Measurements from ENCODE around the gene SPDEF.

SPDEF gene

GRCh38 chr6:34526241-34526972, 29.7 kb downstream of the SPDEF start:
- no peak for DNase-seq

DNA sequence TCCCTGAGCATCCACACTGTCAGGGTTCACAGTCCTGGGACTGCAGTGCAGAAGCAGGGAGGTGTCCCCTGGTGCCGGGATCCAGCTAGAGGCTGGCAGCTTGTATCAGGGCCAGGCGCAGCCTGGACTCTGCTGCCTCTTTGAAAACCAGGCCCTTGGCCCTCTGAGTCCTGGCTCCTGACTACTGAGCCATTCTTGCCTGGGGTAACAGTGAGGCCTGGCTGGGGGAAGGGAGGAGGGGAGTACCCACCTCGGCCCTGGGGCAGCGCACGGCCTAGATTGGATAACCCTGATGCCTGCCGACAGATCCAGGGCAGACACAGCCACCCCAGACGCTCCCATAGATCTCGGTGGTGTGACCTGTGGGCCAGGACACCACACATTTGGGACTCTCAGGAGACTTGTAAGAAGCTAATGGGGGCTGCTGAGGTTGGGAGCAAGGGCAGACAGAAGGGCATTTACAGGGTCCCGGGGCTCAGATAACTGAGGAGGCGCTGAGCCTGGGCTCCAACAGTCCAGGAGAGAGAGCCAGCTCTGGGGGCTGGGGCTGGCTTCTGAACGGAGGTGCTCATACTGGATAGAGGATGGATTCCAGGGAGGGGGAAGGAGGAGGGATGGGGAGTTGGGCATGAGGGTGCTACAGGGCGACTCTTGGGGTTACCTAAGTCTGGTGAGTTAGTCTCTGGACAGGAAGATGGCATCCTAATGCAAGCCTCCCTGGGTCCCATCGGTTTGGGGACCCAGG, 30.5 kb downstream of the SPDEF start:
- no peak for DNase-seq

DNA sequence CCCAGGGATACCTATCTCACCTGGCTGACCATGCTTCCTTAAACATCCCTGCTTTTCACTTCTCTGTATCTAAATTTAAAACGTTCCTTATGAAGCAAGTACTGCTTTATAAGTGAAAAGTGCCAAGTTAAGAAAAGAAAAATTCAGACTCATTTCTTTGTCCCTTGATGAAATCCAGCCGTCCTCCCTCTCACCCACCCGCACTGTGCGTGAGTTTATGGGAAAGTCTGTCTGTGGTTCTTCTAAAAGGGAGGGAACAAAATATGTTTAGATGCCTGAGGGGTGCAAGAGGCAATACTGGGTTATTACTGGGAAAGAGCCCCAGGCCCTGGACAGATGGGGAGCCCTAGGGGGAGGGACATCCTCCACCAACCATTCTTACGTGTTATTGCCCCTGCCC, 31.2 kb downstream of the SPDEF start:
- no peak for DNase-seq

DNA sequence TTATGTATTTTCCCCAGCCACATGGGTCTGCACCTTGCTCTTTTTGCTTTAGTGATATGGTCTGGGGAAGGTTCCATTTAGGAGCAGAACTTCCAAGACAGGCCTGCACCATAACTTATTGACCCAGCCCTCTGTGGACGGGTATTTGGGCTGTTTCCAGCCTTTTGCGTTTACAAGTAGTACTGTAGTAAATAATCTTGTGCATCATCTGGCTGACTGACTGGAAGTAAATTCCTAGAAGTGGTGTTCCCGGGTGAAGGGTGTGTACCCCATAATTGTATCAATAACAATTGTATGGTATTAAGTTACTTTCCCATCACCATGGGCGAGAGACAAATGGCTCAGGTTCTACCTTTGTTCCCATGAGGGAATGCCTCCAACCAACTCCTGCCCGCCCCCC, 31.6 kb downstream of the SPDEF start:
- no peak for DNase-seq

- DNase-seq, result no peak
Observed at GRCh38 chr6:34523441-34524206, 32.5 kb downstream of the SPDEF start.

GRCh38 chr6:34522761-34523160, 33.4 kb downstream of the SPDEF start:
- no peak for DNase-seq

- no peak for DNase-seq
Observed at GRCh38 chr6:34521463-34522285, 34.5 kb downstream of the SPDEF start.

- DNase-seq, result no peak
Observed at GRCh38 chr6:34520645-34521462, 35.3 kb downstream of the SPDEF start.

DNA sequence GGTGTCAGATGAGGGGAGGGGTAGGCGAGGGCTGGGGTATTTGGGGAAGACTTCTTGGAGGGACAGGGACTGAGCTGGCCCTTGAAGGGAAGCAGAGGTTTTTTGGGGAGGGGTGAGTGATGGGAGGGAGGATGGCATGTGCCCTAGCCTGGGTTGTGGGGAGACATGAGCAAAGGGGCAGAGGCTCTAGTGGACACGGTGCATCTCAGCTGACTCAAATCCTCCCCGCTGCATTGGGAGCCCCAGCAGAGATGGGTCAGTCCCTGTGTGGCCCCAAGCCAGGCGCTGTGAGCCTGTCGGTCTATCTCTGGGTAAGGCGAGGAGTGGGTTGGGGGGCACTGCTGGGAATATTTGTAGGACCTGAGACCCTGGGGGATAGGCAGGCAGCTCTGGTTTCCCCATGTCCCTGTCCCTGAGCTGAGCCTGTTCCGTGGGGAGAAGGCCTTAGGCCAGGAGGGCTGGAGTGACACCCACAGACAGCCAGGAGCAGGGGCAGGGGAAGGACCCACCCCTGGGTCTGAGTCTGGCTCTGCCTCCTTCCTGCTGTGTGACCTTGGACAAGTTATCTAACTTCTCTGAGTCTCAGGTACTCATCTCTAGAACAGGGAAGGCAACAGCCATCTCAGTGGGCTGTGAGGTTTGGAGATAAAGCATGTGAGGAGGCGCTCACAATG, 36.0 kb downstream of the SPDEF start:
- DNase-seq, result no peak

GRCh38 chr6:34518669-34519365, 37.3 kb downstream of the SPDEF start:
- no peak for DNase-seq

- DNase-seq, result no peak
Observed at GRCh38 chr6:34517966-34518365, 38.2 kb downstream of the SPDEF start.

DNA sequence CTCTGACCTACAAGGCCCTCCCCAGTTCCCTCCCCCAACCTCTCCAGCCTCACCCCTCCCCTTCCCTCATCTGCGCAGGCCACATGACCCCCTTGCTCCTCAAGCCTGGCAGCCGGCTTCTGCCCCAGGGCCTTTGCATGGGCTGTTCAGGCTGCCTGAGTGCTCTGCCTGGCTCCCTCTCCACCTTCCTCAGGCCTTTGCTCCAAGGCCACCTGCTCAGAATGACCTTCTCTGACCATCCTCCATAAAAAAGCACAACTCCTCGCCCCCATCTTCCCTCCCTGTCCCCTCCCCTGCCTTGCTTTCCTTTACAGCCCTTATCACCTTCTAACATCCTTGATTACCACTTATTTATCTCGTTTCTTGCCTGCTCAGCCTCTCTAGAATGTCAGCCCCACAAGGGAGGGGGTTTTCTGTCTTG, 38.7 kb downstream of the SPDEF start:
- DNase-seq, result no peak

DNA sequence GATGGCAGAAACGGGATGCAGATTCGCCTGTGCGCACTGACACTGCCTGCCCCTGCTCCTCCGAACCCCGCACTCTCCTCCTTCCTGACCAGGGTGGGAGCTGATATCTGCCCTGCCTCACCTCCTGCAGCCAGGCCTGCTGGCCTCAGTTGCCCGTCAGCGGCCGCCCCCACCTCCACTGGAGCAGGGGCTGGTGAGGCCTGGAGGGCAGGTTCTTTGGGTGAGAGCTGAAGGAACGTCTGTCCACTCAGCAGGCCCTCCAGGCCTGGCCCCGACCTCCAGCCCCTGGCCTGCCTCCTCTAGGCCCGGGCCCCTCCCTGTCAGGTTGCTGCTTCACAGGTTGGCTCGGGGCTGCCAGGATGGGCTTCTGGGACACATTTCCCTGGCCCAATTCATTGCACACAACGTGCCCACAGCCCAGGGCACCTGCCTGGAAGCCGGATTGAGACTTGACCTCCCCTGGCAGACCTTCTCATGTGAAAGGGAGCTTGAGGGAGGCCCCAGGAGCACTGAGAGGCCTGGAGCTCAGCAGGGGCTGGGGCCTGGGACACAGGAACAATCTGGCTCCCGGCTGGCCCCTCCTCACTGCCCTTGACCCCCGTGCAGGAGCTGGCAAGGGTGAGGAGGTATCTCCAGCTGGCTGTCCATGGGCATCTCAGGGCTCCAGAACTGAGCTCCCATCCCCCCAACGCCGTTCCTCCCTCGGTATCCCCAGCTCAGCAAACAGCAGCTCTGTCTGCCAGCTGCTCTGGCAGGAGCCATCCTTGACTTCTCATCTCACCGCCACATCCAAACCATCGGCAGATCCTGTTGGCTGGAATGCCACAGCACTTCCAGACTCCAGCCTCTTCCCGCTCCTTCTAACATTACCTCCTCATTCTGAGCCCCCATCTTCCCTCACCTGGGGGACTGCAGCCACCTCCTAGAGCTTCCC, 39.5 kb downstream of the SPDEF start:
- no peak for DNase-seq

- no peak for DNase-seq
Observed at GRCh38 chr6:34515473-34516387, 40.4 kb downstream of the SPDEF start.

- no peak for DNase-seq
Observed at GRCh38 chr6:34514593-34515472, 41.3 kb downstream of the SPDEF start.

DNA sequence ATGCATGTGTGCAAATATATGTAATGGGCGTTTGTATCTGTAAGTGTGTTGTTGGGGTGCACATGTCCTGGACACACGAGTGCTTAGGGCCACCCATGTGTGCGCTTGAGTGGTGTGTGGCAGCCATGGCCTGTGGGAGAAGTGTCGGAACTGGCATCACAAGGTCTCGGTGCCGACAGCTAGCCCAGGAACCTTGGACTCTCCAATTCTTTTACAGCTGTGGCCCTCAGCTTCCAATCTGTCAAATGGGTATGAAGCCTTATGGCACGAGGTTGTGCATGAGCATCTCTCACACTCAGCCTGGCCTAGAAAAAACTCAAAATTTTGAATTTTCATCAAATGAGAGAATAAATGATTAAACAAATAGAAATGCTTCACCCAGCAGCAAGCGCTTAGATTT, 42.0 kb downstream of the SPDEF start:
- no peak for DNase-seq

- DNase-seq, result no peak
Observed at GRCh38 chr6:34513646-34514045, 42.5 kb downstream of the SPDEF start.

All from NCI-H1092 (cell line).